OCI-LY3 (cell line): ENCODE results near the gene RBM25.

Source experiments
- H2AFZ ChIP-seq: fragments of 200-600, 300-600 bp; shearing (Covaris generic); 2 replicates; pipeline ENCODE4 v1.6.0; 2014; ENCODE audit warnings: antibody characterized with exemption, low read depth, low read length
- H3K27ac ChIP-seq: fragments of 200-600, 300-600 bp; sonication (generic); 2 replicates; pipeline ENCODE4 v1.5.1; 2014; ENCODE audit warnings: mild to moderate bottlenecking, low read length, moderate library complexity, mixed read lengths
- H3K27me3 ChIP-seq: fragments of 200-600, 300-600 bp; sonication (generic); 2 replicates; pipeline ENCODE4 v1.6.1; 2014; ENCODE audit warnings: low read depth, low read length, mixed read lengths
- H3K36me3 ChIP-seq: fragments of 200-600, 300-600 bp; sonication (generic); replicated peaks from 2 replicates; pipeline ENCODE3; 2014; ENCODE audit warnings: low read depth, low read length, mixed read lengths
- H3K4me1 ChIP-seq: fragments of 300-600, 200-600 bp; sonication (generic); 2 replicates; pipeline ENCODE4 v1.6.1; 2014; ENCODE audit warnings: low read length, mixed read lengths
- H3K4me2 ChIP-seq: fragments of 200-600, 300-600 bp; sonication (generic); 2 replicates; pipeline ENCODE4 v1.6.1; 2014; ENCODE audit warnings: low read length, mixed read lengths
- H3K4me3 ChIP-seq: fragments of 300-600, 200-600 bp; sonication (generic); 2 replicates; pipeline ENCODE4 v1.5.1; 2014; ENCODE audit warnings: antibody characterized with exemption, mild to moderate bottlenecking, low read length, moderate library complexity
- H3K79me2 ChIP-seq: fragments of 300-600, 200-600 bp; shearing (Covaris generic); 2 replicates; pipeline ENCODE4 v1.6.1; 2014; ENCODE audit warnings: mild to moderate bottlenecking, low read length, mixed read lengths
- H3K9ac ChIP-seq: fragments of 300-600, 200-600 bp; shearing (Covaris generic); 2 replicates; pipeline ENCODE4 v1.6.0; 2014; ENCODE audit warnings: mild to moderate bottlenecking, low read length, moderate library complexity
- H3K9me3 ChIP-seq: fragments of 200-600, 300-600 bp; shearing (Covaris generic); 2 replicates; pipeline ENCODE4 v1.6.1; 2014; ENCODE audit warnings: low read length, mixed read lengths; ENCODE audit not compliant: insufficient read depth
- H4K20me1 ChIP-seq: fragments of 200-600, 300-600 bp; sonication (generic); 2 replicates; pipeline ENCODE4 v1.6.1; 2016; ENCODE audit warnings: low read length, mixed read lengths; ENCODE audit not compliant: insufficient read depth
- CTCF ChIP-seq: fragments of 200-600, 300-600 bp; sonication (generic); IDR thresholded peaks from 2 replicates; pipeline ENCODE4 v1.5.1; 2014; ENCODE audit warnings: antibody characterized with exemption, low read length, low read depth
- EZH2phosphoT487 ChIP-seq: fragments of 200-600 bp; shearing (Covaris generic); IDR thresholded peaks from 2 replicates; pipeline ENCODE4 v1.6.1; 2018; ENCODE audit warnings: antibody characterized with exemption, mixed run types, low read depth

The RBM25 gene

GRCh38 chr14:73022051-73022450, 36.3 kb upstream of the RBM25 start:
- peaks cover 8% of the 10 kb centered on the region for H3K79me2 ChIP-seq
- H3K9ac ChIP-seq = no peak overlapping the region
- no peak overlapping the region for H3K27ac ChIP-seq
- no peak overlapping the region for H3K4me2 ChIP-seq
- H3K4me3 ChIP-seq = no peak overlapping the region
- no peaks in the 10 kb centered on the region for H3K27me3 ChIP-seq
- H4K20me1 ChIP-seq = no peaks in the 10 kb centered on the region
- peaks cover 22% of the 10 kb centered on the region for H3K4me1 ChIP-seq
- no peak overlapping the region for H2AFZ ChIP-seq
- peaks cover 21% of the 10 kb centered on the region for H3K36me3 ChIP-seq
- TF ChIP-seq EZH2phosphoT487 = no peak
- no peaks in the 10 kb centered on the region for H3K9me3 ChIP-seq

- Histone ChIP-seq H3K4me3 (peak overlapping the region; percentile 87), H3K79me2 (peaks cover 7% of the 10 kb centered on the region), H3K27me3 (no peaks in the 10 kb centered on the region), H3K9me3 (no peaks in the 10 kb centered on the region), H3K4me1 (peaks cover 27% of the 10 kb centered on the region), H3K9ac (no peak overlapping the region; the same call in 1 of the 2 replicates), H3K4me2 (peak overlapping the region; percentile 71), H3K27ac (no peak overlapping the region), H2AFZ (no peak overlapping the region), H3K36me3 (peaks cover 14% of the 10 kb centered on the region), H4K20me1 (no peaks in the 10 kb centered on the region)
- no peak for TF ChIP-seq EZH2phosphoT487
- no peak for TF ChIP-seq CTCF
Observed at GRCh38 chr14:73025544-73025943, 32.8 kb upstream of the RBM25 start.

GRCh38 chr14:73026243-73026844, 32.0 kb upstream of the RBM25 start:
- TF ChIP-seq CTCF (no peak), EZH2phosphoT487 (no peak)
- Histone ChIP-seq H2AFZ (no peak overlapping the region), H3K27ac (no peak overlapping the region)

GRCh38 chr14:73026845-73027542, 31.3 kb upstream of the RBM25 start, which contains the start of gene ZFYVE1:
Gene ZFYVE1 (minus strand): TSS chr14:73027106. CDS start chr14:73024508, 2,598 bp downstream.
- H4K20me1 ChIP-seq = no peaks in the 10 kb centered on the region
- peak within 1 kb of the TSS; percentile 71 for H3K4me2 ChIP-seq
- H3K4me3 ChIP-seq = peak within 1 kb of the TSS; percentile 87
- H3K79me2 ChIP-seq = peaks cover 6% of the 10 kb centered on the region
- H3K27ac ChIP-seq = no peak within 1 kb of the TSS
- H3K27me3 ChIP-seq = no peaks in the 10 kb centered on the region
- peaks cover 27% of the 10 kb centered on the region for H3K4me1 ChIP-seq
- no peaks in the 10 kb centered on the region for H3K9me3 ChIP-seq
- no peak for TF ChIP-seq EZH2phosphoT487
- no peak for TF ChIP-seq CTCF
- H2AFZ ChIP-seq = peak within 1 kb of the TSS; percentile 91
- H3K9ac ChIP-seq = peak within 1 kb of the TSS; percentile 59
- H3K36me3 ChIP-seq = peaks cover 14% of the 10 kb centered on the region

More at GRCh38 chr14:73026243-73026844, 32.0 kb upstream of the RBM25 start:
- Histone ChIP-seq H3K9ac (peak overlapping the region; percentile 59), H3K4me1 (peaks cover 27% of the 10 kb centered on the region), H3K36me3 (peaks cover 14% of the 10 kb centered on the region), H4K20me1 (no peaks in the 10 kb centered on the region), H3K4me3 (peak overlapping the region; percentile 87), H3K4me2 (peak overlapping the region; percentile 71), H3K9me3 (no peaks in the 10 kb centered on the region), H3K27me3 (no peaks in the 10 kb centered on the region), H3K79me2 (peaks cover 6% of the 10 kb centered on the region)
